HepG2 (cell line): ENCODE results near the gene GNG7. TPM values are rescaled to one million over a fixed set of nuclear protein-coding genes. Genes with fewer than 3 reads are reported as not detected.
A peak's percentile ranks its signal among the peaks of the same experiment; 100 is the strongest.

ENCODE experiments used
- ETS1 ChIP-seq: sonication (generic); formaldehyde crosslinking; IDR thresholded peaks from 2 replicates; pipeline ENCODE4 v1.4.0; 2020; ENCODE audit warnings: missing genetic modification reagents
- HCFC1 ChIP-seq: fragments of 150-350 bp; IDR thresholded peaks from 2 replicates; pipeline ENCODE4 v1.6.1; 2014; ENCODE audit warnings: low read depth, low read length
- IRF9 ChIP-seq: sonication (generic); formaldehyde crosslinking; IDR thresholded peaks from 2 replicates; pipeline ENCODE4 v1.8.0; 2022; ENCODE audit warnings: missing genetic modification reagents, mild to moderate bottlenecking, borderline replicate concordance
- KLF13 ChIP-seq: sonication (generic); formaldehyde crosslinking; IDR thresholded peaks from 2 replicates; pipeline ENCODE4 v1.4.0; 2020; ENCODE audit warnings: mild to moderate bottlenecking, missing genetic modification reagents
- NCOA5 ChIP-seq: sonication (generic); formaldehyde crosslinking; IDR thresholded peaks from 2 replicates; pipeline ENCODE4 v1.4.0; 2020; ENCODE audit warnings: missing genetic modification reagents
- NFIC ChIP-seq: IDR thresholded peaks from 2 replicates; pipeline ENCODE4 v1.6.1; 2012; ENCODE audit warnings: mild to moderate bottlenecking, low read length, inconsistent platforms
- SMARCC2 ChIP-seq: fragments of 450-650 bp; IDR thresholded peaks from 2 replicates; pipeline ENCODE4 v1.6.1; 2017; ENCODE audit warnings: antibody characterized with exemption, mild to moderate bottlenecking
- THAP11 ChIP-seq: IDR thresholded peaks from 2 replicates; pipeline ENCODE4 v1.6.1; 2016; ENCODE audit warnings: missing biosample characterization, missing genetic modification reagents
- XBP1 ChIP-seq: sonication (generic); formaldehyde crosslinking; IDR thresholded peaks from 2 replicates; pipeline ENCODE4 v1.5.0; 2020; ENCODE audit warnings: missing genetic modification reagents
- ZBTB40 ChIP-seq, 2 experiments: fragments of 450-650 bp in 1 of 2; sonication (generic) in 1 of 2; formaldehyde crosslinking in 1 of 2; IDR thresholded peaks; 2 replicates each; pipeline versions ENCODE4 v1.6.1 to v1.8.0; 2016 to 2022; ENCODE audit warnings: antibody characterized with exemption in 1 of 2, mild to moderate bottlenecking in 1 of 2, missing genetic modification reagents in 1 of 2
- ZNF264 ChIP-seq: sonication (generic); formaldehyde crosslinking; IDR thresholded peaks from 2 replicates; pipeline ENCODE4 v1.4.0; 2020; ENCODE audit warnings: missing genetic modification reagents
- ZNF280D ChIP-seq: sonication (generic); formaldehyde crosslinking; IDR thresholded peaks from 2 replicates; pipeline ENCODE4 v1.5.1; 2020; ENCODE audit warnings: mild to moderate bottlenecking, missing genetic modification reagents
- ZSCAN12 ChIP-seq: sonication (generic); formaldehyde crosslinking; IDR thresholded peaks from 2 replicates; pipeline ENCODE4 v1.9.0; 2021; ENCODE audit warnings: mild to moderate bottlenecking, missing genetic modification reagents
- ZSCAN22 ChIP-seq: sonication (generic); formaldehyde crosslinking; IDR thresholded peaks from 2 replicates; pipeline ENCODE4 v1.4.0; 2020; ENCODE audit warnings: mild to moderate bottlenecking, missing genetic modification reagents
- ZSCAN30 ChIP-seq: sonication (generic); formaldehyde crosslinking; IDR thresholded peaks from 2 replicates; pipeline ENCODE4 v1.5.0; 2020; ENCODE audit warnings: mild to moderate bottlenecking, missing genetic modification reagents
- polyA plus RNA-seq, 8 experiments: library from polyadenylated mRNA; depleted of rRNA in 3 of 8; stranded (reverse) in 7 of 8; unstranded in 1 of 8; fragments of >200 nt; fragmentation: Illumina TruSeq in 4 of 8; extraction: Trizol in 4 of 8; gene quantifications; 2 replicates each; pipeline versions ENCODE4 v1.2.1 to v1.2.3, GENCODE V29; 2011 to 2016; ENCODE audit warnings: low read depth in 4 of 8, missing spikeins in 1 of 8, mixed read lengths in 1 of 8; ENCODE audit not compliant: insufficient read depth in 1 of 8
- total RNA-seq, 5 experiments: library from RNA; depleted of rRNA; stranded (reverse); fragments of >200 nt; fragmentation: Illumina TruSeq; extraction: Trizol; gene quantifications; 2 replicates each; pipeline ENCODE4 v1.2.3, GENCODE V29; 2016; ENCODE audit warnings: low read depth in 1 of 5

The GNG7 gene
- total and polyA plus RNA-seq, 2 of the 13 experiments (the other 11 are each of a cell fraction or from before 2014, with no cell fraction given): 1.4 to 3.3 TPM

- TF ChIP-seq ZBTB40 (IDR thresholded peaks at IDR 0.05): peak; percentile 33
- peak; percentile 81 for TF ChIP-seq ZBTB40 (CRISPR knock-in tag; IDR thresholded peaks at IDR 0.05)
- no peak; the same call in 1 of the 2 replicates for TF ChIP-seq ZNF280D (CRISPR knock-in tag)
- peak; percentile 20; the same call in 1 of the 2 replicates for TF ChIP-seq ZNF264
- TF ChIP-seq KLF13 (CRISPR knock-in tag): peak; percentile 67; the same call in 1 of the 2 replicates
- TF ChIP-seq ZSCAN30 (CRISPR knock-in tag): no peak
- TF ChIP-seq NFIC: no peak
- peak; percentile 93 for TF ChIP-seq IRF9 (CRISPR knock-in tag)
- no peak for TF ChIP-seq NCOA5 (CRISPR knock-in tag)
- TF ChIP-seq HCFC1: no peak
- peak; percentile 47 for TF ChIP-seq THAP11
- no peak for TF ChIP-seq XBP1 (CRISPR knock-in tag)
- TF ChIP-seq ETS1 (CRISPR knock-in tag): no peak
- TF ChIP-seq ZSCAN12 (CRISPR knock-in tag): no peak
- no peak for TF ChIP-seq SMARCC2
- peak; percentile 71; the same call in 1 of the 2 replicates for TF ChIP-seq ZSCAN22
These were observed 126.6 kb downstream of the GNG7 start (continued) for GRCh38 chr19:2575734-2576481.
